HepG2 (cell line): ENCODE measurements around the gene HEXD. TPM values are rescaled to one million over a fixed set of nuclear protein-coding genes. Genes with fewer than 3 reads are reported as not detected.
A peak's percentile ranks its signal among the peaks of the same experiment; 100 is the strongest.

Experiments
- ARNT ChIP-seq: fragments of 450-650 bp; IDR thresholded peaks from 2 replicates; pipeline ENCODE4 v1.6.1; 2017
- BATF2 ChIP-seq: sonication (generic); formaldehyde crosslinking; IDR thresholded peaks from 2 replicates; pipeline ENCODE4 v1.8.0; 2022; ENCODE audit warnings: mild to moderate bottlenecking, missing genetic modification reagents, moderate library complexity
- CAMTA2 ChIP-seq: sonication (generic); formaldehyde crosslinking; IDR thresholded peaks from 2 replicates; pipeline ENCODE4 v1.4.0; 2020; ENCODE audit warnings: mild to moderate bottlenecking, missing genetic modification reagents, borderline replicate concordance
- DRAP1 ChIP-seq: IDR thresholded peaks from 2 replicates; pipeline ENCODE4 v1.6.1; 2016; ENCODE audit warnings: missing genetic modification reagents, missing compliant biosample characterization
- GRHL1 ChIP-seq: sonication (generic); formaldehyde crosslinking; conservative IDR thresholded peaks from 2 replicates; pipeline ENCODE4 v1.8.0; 2022; ENCODE audit warnings: missing genetic modification reagents
- HIC2 ChIP-seq: sonication (generic); formaldehyde crosslinking; IDR thresholded peaks from 2 replicates; pipeline ENCODE4 v1.9.0; 2022; ENCODE audit warnings: low read depth, missing genetic modification reagents
- HNRNPUL1 ChIP-seq: fragments of 200-400 bp; formaldehyde crosslinking; IDR thresholded peaks from 2 replicates; pipeline ENCODE4 v1.6.1; 2017; ENCODE audit warnings: low read depth, mild to moderate bottlenecking, low read length, moderate library complexity
- IKZF1 ChIP-seq: fragments of 450-650 bp; IDR thresholded peaks from 2 replicates; pipeline ENCODE4 v1.7.1; 2016
- KDM4B ChIP-seq: sonication (generic); formaldehyde crosslinking; IDR thresholded peaks from 2 replicates; pipeline ENCODE4 v1.4.0; 2020; ENCODE audit warnings: missing genetic modification reagents
- MAFF ChIP-seq: IDR thresholded peaks from 2 replicates; pipeline ENCODE4 v1.6.1; 2011; ENCODE audit warnings: low read depth, low read length, improper control_type of control experiment
- MTF2 ChIP-seq: sonication (generic); formaldehyde crosslinking; IDR thresholded peaks from 2 replicates; pipeline ENCODE4 v1.5.0; 2020; ENCODE audit warnings: missing genetic modification reagents, borderline replicate concordance
- NONO ChIP-seq, 2 experiments: fragments of 450-650 bp in 1 of 2; sonication (generic) in 1 of 2; formaldehyde crosslinking in 1 of 2; IDR thresholded peaks in 1 of 2; conservative IDR thresholded peaks in 1 of 2; 2 replicates each; pipeline versions ENCODE4 v1.6.1 to v1.8.0; 2017 to 2022; ENCODE audit warnings: mild to moderate bottlenecking in 1 of 2, missing genetic modification reagents in 1 of 2, moderate library complexity in 1 of 2
- TFAP4 ChIP-seq: sonication (generic); IDR thresholded peaks from 2 replicates; pipeline ENCODE4 v1.6.1; 2016; ENCODE audit warnings: low read depth, borderline replicate concordance
- YEATS4 ChIP-seq: sonication (generic); formaldehyde crosslinking; IDR thresholded peaks from 2 replicates; pipeline ENCODE4 v1.4.0; 2020; ENCODE audit warnings: missing genetic modification reagents, borderline replicate concordance
- ZFP36 ChIP-seq: fragments of 150-350 bp; IDR thresholded peaks from 2 replicates; pipeline ENCODE4 v1.6.1; 2018; ENCODE audit warnings: borderline replicate concordance, low read length, low read depth; ENCODE audit not compliant: partially characterized antibody
- ZNF549 ChIP-seq: sonication (generic); formaldehyde crosslinking; IDR thresholded peaks from 2 replicates; pipeline ENCODE4 v1.5.0; 2020; ENCODE audit warnings: missing genetic modification reagents
- ZNF558 ChIP-seq: sonication (generic); formaldehyde crosslinking; IDR thresholded peaks from 2 replicates; pipeline ENCODE4 v1.9.0; 2022; ENCODE audit warnings: mild to moderate bottlenecking, missing genetic modification reagents, borderline replicate concordance
- ZNF766 ChIP-seq: sonication (generic); formaldehyde crosslinking; IDR thresholded peaks from 2 replicates; pipeline ENCODE4 v1.5.0; 2020; ENCODE audit warnings: missing genetic modification reagents, borderline replicate concordance
- polyA plus RNA-seq, 8 experiments: library from polyadenylated mRNA; depleted of rRNA in 3 of 8; stranded (reverse) in 7 of 8; unstranded in 1 of 8; fragments of >200 nt; fragmentation: Illumina TruSeq in 4 of 8; extraction: Trizol in 4 of 8; gene quantifications; 2 replicates each; pipeline versions ENCODE4 v1.2.1 to v1.2.3, GENCODE V29; 2011 to 2016; ENCODE audit warnings: low read depth in 4 of 8, missing spikeins in 1 of 8, mixed read lengths in 1 of 8; ENCODE audit not compliant: insufficient read depth in 1 of 8
- total RNA-seq, 5 experiments: library from RNA; depleted of rRNA; stranded (reverse); fragments of >200 nt; fragmentation: Illumina TruSeq; extraction: Trizol; gene quantifications; 2 replicates each; pipeline ENCODE4 v1.2.3, GENCODE V29; 2016; ENCODE audit warnings: low read depth in 1 of 5
- TF ChIP-seq, protein P1 (sequence below): sonication (generic); formaldehyde crosslinking; IDR thresholded peaks from 2 replicates; pipeline ENCODE4 v1.8.1; 2023; ENCODE audit warnings: mild to moderate bottlenecking, moderate library complexity, missing genetic modification reagents
- TF ChIP-seq, protein P2 (sequence below): sonication (generic); formaldehyde crosslinking; IDR thresholded peaks from 2 replicates; pipeline ENCODE4 v1.8.1; 2023; ENCODE audit warnings: missing genetic modification reagents, mild to moderate bottlenecking, borderline replicate concordance

HEXD gene
- total and polyA plus RNA-seq, 2 of the 13 experiments (the other 11 are each of a cell fraction or from before 2014, with no cell fraction given) = 22.3 to 41.8 TPM

GRCh38 chr17:82414548-82415281, 3.4 kb upstream of the HEXD start (continued):
- peak; percentile 96; the same call in 1 of the 2 replicates for TF ChIP-seq ZNF766
- TF ChIP-seq CAMTA2 (CRISPR knock-in tag) = peak; percentile 84; the same call in 1 of the 2 replicates
- no peak for TF ChIP-seq TFAP4
- TF ChIP-seq, protein P1, sequence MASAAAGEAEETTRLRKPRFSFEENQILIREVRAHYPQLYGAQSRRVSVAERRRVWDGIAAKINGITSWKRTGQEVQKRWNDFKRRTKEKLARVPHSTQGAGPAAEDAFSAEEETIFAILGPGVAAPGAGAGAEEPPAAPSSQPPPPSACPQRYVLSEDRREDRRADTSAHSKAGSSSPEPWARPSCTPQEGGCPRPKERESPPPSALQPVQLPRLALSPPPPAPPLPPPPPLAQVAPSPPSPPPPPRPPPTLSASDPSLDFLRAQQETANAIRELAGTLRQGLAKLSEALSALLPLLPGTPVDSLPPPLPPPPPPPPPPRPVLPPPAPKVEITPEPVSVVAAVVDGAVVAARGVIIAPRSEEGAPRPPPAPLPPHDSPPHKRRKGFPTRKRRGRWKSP = peak; percentile 92
- TF ChIP-seq MTF2 (CRISPR knock-in tag) = no peak
- peak; percentile 98; the same call in 1 of the 2 replicates for TF ChIP-seq ZNF558
- TF ChIP-seq, protein P2, sequence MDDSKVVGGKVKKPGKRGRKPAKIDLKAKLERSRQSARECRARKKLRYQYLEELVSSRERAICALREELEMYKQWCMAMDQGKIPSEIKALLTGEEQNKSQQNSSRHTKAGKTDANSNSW (CRISPR knock-in tag) = peak; percentile 83; the same call in 1 of the 2 replicates
- peak; percentile 94; the same call in 1 of the 2 replicates for TF ChIP-seq KDM4B (CRISPR knock-in tag)
- TF ChIP-seq DRAP1 = peak; percentile 59; the same call in 1 of the 2 replicates
- TF ChIP-seq HIC2 (CRISPR knock-in tag) = no peak
- TF ChIP-seq ZFP36 = no peak
- no peak; the same call in 1 of the 2 replicates for TF ChIP-seq BATF2 (CRISPR knock-in tag)
- TF ChIP-seq YEATS4 (CRISPR knock-in tag) = peak; percentile 63; the same call in 1 of the 2 replicates
- no peak for TF ChIP-seq GRHL1 (CRISPR knock-in tag)
- TF ChIP-seq ARNT = no peak
- no peak for TF ChIP-seq NONO (IDR thresholded peaks at IDR 0.05)
- TF ChIP-seq NONO (CRISPR knock-in tag; conservative IDR thresholded peaks at IDR 0.05) = 0 out of 2 replicates have a peak, but pooled peaks have one; percentile 27
- no peak for TF ChIP-seq IKZF1
- peak; percentile 68; the same call in 1 of the 2 replicates for TF ChIP-seq ZNF549
- no peak for TF ChIP-seq HNRNPUL1
- TF ChIP-seq MAFF = no peak
